ENCODE data around the gene SLC1A7.
A peak's percentile ranks its signal among the peaks of the same experiment; 100 is the strongest.

SLC1A7 gene

GRCh38 chr1:53047737-53048736 lies 94.4 kb downstream of the SLC1A7 start:
- TF ChIP-seq CTCF (IDR thresholded peaks at IDR 0.05; ENCODE audit: insufficient read depth, missing control alignments) = no peak
- FAIRE-seq (peak; percentile 75), DNase-seq (ENCODE audit: insufficient read length, low spot score) (no peak)

- FAIRE-seq (no peak), DNase-seq (ENCODE audit: insufficient read length, low spot score) (no peak)
- no peak for TF ChIP-seq CTCF (IDR thresholded peaks at IDR 0.05; ENCODE audit: insufficient read depth, missing control alignments)
Observed at GRCh38 chr1:53046930-53047329, 95.5 kb downstream of the SLC1A7 start.

- no peak for TF ChIP-seq CTCF (IDR thresholded peaks at IDR 0.05; ENCODE audit: insufficient read depth, missing control alignments)
- no peak for FAIRE-seq
- no peak for DNase-seq (ENCODE audit: insufficient read length, low spot score)
Observed at GRCh38 chr1:53044926-53045325, 97.5 kb downstream of the SLC1A7 start.

GRCh38 chr1:53043271-53043670 lies 99.2 kb downstream of the SLC1A7 start:
- DNase-seq (ENCODE audit: insufficient read length, low spot score) = no peak
- no peak for TF ChIP-seq CTCF (IDR thresholded peaks at IDR 0.05; ENCODE audit: insufficient read depth, missing control alignments)
- FAIRE-seq = no peak

GRCh38 chr1:53038566-53038965 lies 103.9 kb downstream of the SLC1A7 start:
- FAIRE-seq = no peak
- TF ChIP-seq CTCF (IDR thresholded peaks at IDR 0.05; ENCODE audit: insufficient read depth, missing control alignments) = no peak
- DNase-seq (ENCODE audit: insufficient read length, low spot score) = no peak

All from D721Med (cell line).